H1 (cell line): ENCODE data around the gene KIF26B. TPM values are rescaled to one million over a fixed set of nuclear protein-coding genes. Genes with fewer than 3 reads are reported as not detected.

ENCODE experiments used
- CTCF ChIA-PET: fragments of 300-600 bp; sonication (Branson Sonifier 250); formaldehyde crosslinking; loops from one replicate; lab custom pipeline; 2021; ENCODE audit not compliant: partially characterized antibody; lab: Charles Lee
- POLR2A ChIA-PET: fragments of 300-600 bp; sonication (Branson Sonifier 250); formaldehyde crosslinking; loops from one replicate; lab custom pipeline; 2021; ENCODE audit warnings: inconsistent platforms; ENCODE audit not compliant: partially characterized antibody; lab: Charles Lee
- DNase-seq, 2 experiments: peaks; one replicate each; pipeline versions ENCODE4 v3.0.0 to v3.0.0-alpha.2; 2010 to 2022; ENCODE audit warnings: low spot score in 2 of 2, low read depth in 1 of 2, mixed read lengths in 1 of 2
- FAIRE-seq: peaks from 2 replicates; lab custom pipeline; 2011; peaks lifted over from hg19 to GRCh38; lab: Jason Lieb, UNC
- H2AFZ ChIP-seq: 2 replicates; pipeline ENCODE4 v1.8.1; 2012; ENCODE audit warnings: low read length, inconsistent platforms
- H2AK5ac ChIP-seq: 2 replicates; pipeline ENCODE4 v1.6.1; 2013; ENCODE audit warnings: low read depth, low read length
- H2BK120ac ChIP-seq: replicated peaks from 2 replicates; pipeline ENCODE3; 2013; ENCODE audit warnings: low read depth, low read length, inconsistent platforms
- H2BK12ac ChIP-seq: 2 replicates; pipeline ENCODE4 v1.6.1; 2013; ENCODE audit warnings: low read depth, low read length
- H2BK15ac ChIP-seq: 2 replicates; pipeline ENCODE4 v1.6.1; 2013; ENCODE audit warnings: low read length
- H2BK20ac ChIP-seq: 2 replicates; pipeline ENCODE4 v1.6.1; 2013; ENCODE audit warnings: low read length
- H2BK5ac ChIP-seq: 2 replicates; pipeline ENCODE4 v1.6.1; 2013; ENCODE audit warnings: low read depth, low read length
- H3K14ac ChIP-seq: 2 replicates; pipeline ENCODE4 v1.6.1; 2013; ENCODE audit warnings: inconsistent platforms; ENCODE audit not compliant: insufficient read length
- H3K18ac ChIP-seq: 2 replicates; pipeline ENCODE4 v1.6.1; 2013; ENCODE audit warnings: low read length; ENCODE audit errors: extremely low read depth
- H3K23ac ChIP-seq: 2 replicates; pipeline ENCODE4 v1.6.1; 2013; ENCODE audit warnings: inconsistent platforms; ENCODE audit not compliant: insufficient read length
- H3K23me2 ChIP-seq: 2 replicates; pipeline ENCODE4 v1.6.1; 2013; ENCODE audit warnings: low read depth, low read length
- H3K27ac ChIP-seq: 2 replicates; pipeline ENCODE4 v1.6.1; 2011; ENCODE audit warnings: low read depth, low read length, inconsistent platforms
- H3K27me3 ChIP-seq, 4 experiments: replicated peaks in 1 of 4; 1 replicate in 1 of 4; 2 replicates in 3 of 4; pipeline versions ENCODE4 v1.6.1 to v1.8.1; 2011 to 2013; ENCODE audit warnings: low read length in 3 of 4, mild to moderate bottlenecking in 3 of 4, inconsistent platforms in 2 of 4, mixed read lengths in 2 of 4, moderate library complexity in 1 of 4; ENCODE audit not compliant: control insufficient read depth in 3 of 4, insufficient read depth in 3 of 4; ENCODE audit errors: extremely low read depth in 1 of 4
- H3K36me3 ChIP-seq, 4 experiments: 2 replicates each; pipeline versions ENCODE4 v1.6.1 to v1.8.1; 2011 to 2013; ENCODE audit warnings: mild to moderate bottlenecking in 4 of 4, low read length in 3 of 4, moderate library complexity in 2 of 4, control low read depth in 1 of 4, inconsistent platforms in 1 of 4; ENCODE audit not compliant: insufficient read depth in 4 of 4, control insufficient read depth in 2 of 4
- H3K4ac ChIP-seq: replicated peaks from 2 replicates; pipeline ENCODE3; 2013; ENCODE audit warnings: low read length, low read depth, mixed read lengths, inconsistent platforms; ENCODE audit not compliant: insufficient read length
- H3K4me1 ChIP-seq, 4 experiments: replicated peaks in 1 of 4; 1 replicate in 1 of 4; 2 replicates in 3 of 4; pipeline versions ENCODE4 v1.6.1 to v1.8.1; 2011 to 2013; ENCODE audit warnings: low read length in 3 of 4, inconsistent platforms in 2 of 4, mixed read lengths in 1 of 4; ENCODE audit not compliant: insufficient read depth in 4 of 4, control insufficient read depth in 3 of 4
- H3K4me2 ChIP-seq, 2 experiments: 2 replicates each; pipeline versions ENCODE4 v1.6.1 to v1.8.1; 2011 to 2013; ENCODE audit warnings: low read depth in 2 of 2, low read length in 2 of 2, control low read depth in 1 of 2, inconsistent platforms in 1 of 2, mild to moderate bottlenecking in 1 of 2; ENCODE audit not compliant: insufficient read depth in 1 of 2
- H3K4me3 ChIP-seq, 4 experiments: fragments of 200-600, 300-600 bp in 1 of 4; sonication (generic), shearing (Covaris generic), sonication (Bioruptor Twin) in 1 of 4; 2 replicates each; pipeline versions ENCODE4 v1.5.1 to v1.8.1; 2011 to 2016; ENCODE audit warnings: low read length in 4 of 4, low read depth in 3 of 4, control low read depth in 2 of 4, inconsistent platforms in 2 of 4, mild to moderate bottlenecking in 2 of 4, mixed read lengths in 1 of 4, moderate library complexity in 1 of 4; ENCODE audit not compliant: insufficient read depth in 2 of 4; ENCODE audit errors: extremely low read depth in 1 of 4
- H3K56ac ChIP-seq: replicated peaks from 2 replicates; pipeline ENCODE3; 2013; ENCODE audit warnings: low read depth, mild to moderate bottlenecking, mixed read lengths, low read length, inconsistent platforms; ENCODE audit not compliant: insufficient read length
- H3K79me1 ChIP-seq: 2 replicates; pipeline ENCODE4 v1.6.1; 2013; ENCODE audit warnings: low read depth, low read length, control low read depth
- H3K79me2 ChIP-seq, 2 experiments: 2 replicates each; pipeline versions ENCODE4 v1.6.1 to v1.8.1; 2012 to 2013; ENCODE audit warnings: low read length in 2 of 2, mild to moderate bottlenecking in 2 of 2, inconsistent platforms in 1 of 2; ENCODE audit not compliant: insufficient read depth in 2 of 2, control insufficient read depth in 1 of 2
- H3K9ac ChIP-seq, 4 experiments: replicated peaks in 1 of 4; 1 replicate in 1 of 4; 2 replicates in 3 of 4; pipeline versions ENCODE4 v1.6.1 to v1.8.1; 2011 to 2013; ENCODE audit warnings: low read depth in 3 of 4, low read length in 3 of 4, control low read depth in 2 of 4, mild to moderate bottlenecking in 2 of 4, moderate library complexity in 2 of 4, inconsistent platforms in 1 of 4; ENCODE audit errors: extremely low read depth in 1 of 4
- H3K9me3 ChIP-seq, 2 experiments: 2 replicates each; pipeline versions ENCODE4 v1.6.1 to v1.8.1; 2012 to 2013; ENCODE audit warnings: mild to moderate bottlenecking in 2 of 2, moderate library complexity in 2 of 2, control low read depth in 1 of 2, inconsistent platforms in 1 of 2, low read depth in 1 of 2, low read length in 1 of 2, mixed read lengths in 1 of 2; ENCODE audit not compliant: insufficient read depth in 2 of 2
- H4K20me1 ChIP-seq, 2 experiments: replicated peaks in 1 of 2; 2 replicates each; pipeline versions ENCODE3 to v1.8.1; 2011 to 2013; ENCODE audit warnings: inconsistent platforms in 2 of 2, low read length in 2 of 2, mild to moderate bottlenecking in 1 of 2; ENCODE audit not compliant: insufficient read depth in 2 of 2, control insufficient read depth in 1 of 2
- H4K5ac ChIP-seq: 2 replicates; pipeline ENCODE4 v1.6.1; 2013; ENCODE audit warnings: low read length, low read depth, mixed read lengths, inconsistent platforms; ENCODE audit not compliant: insufficient read length
- H4K8ac ChIP-seq: 2 replicates; pipeline ENCODE4 v1.8.0; 2013; ENCODE audit warnings: mild to moderate bottlenecking, moderate library complexity, low read length, inconsistent platforms; ENCODE audit not compliant: insufficient read depth; ENCODE audit errors: extremely low read depth
- H4K91ac ChIP-seq: replicated peaks from 2 replicates; pipeline ENCODE3; 2013; ENCODE audit warnings: low read length, mixed read lengths, inconsistent platforms; ENCODE audit not compliant: insufficient read length
- BACH1 ChIP-seq: IDR thresholded peaks from 2 replicates; pipeline ENCODE4 v1.6.1; 2012; ENCODE audit warnings: low read length, improper control_type of control experiment
- BRCA1 ChIP-seq: IDR thresholded peaks from 2 replicates; pipeline ENCODE4 v1.6.1; 2012; ENCODE audit warnings: low read depth, low read length, improper control_type of control experiment
- CEBPB ChIP-seq: IDR thresholded peaks from 2 replicates; pipeline ENCODE4 v1.6.1; 2012; ENCODE audit warnings: low read depth, low read length
- CHD1 ChIP-seq: IDR thresholded peaks from 2 replicates; pipeline ENCODE4 v1.6.1; 2012; ENCODE audit warnings: low read depth, low read length, improper control_type of control experiment
- EZH2 ChIP-seq: fragments of 200-600 bp; sonication (generic); IDR thresholded peaks from 2 replicates; pipeline ENCODE4 v1.7.1; 2012; ENCODE audit warnings: low read depth, mild to moderate bottlenecking, moderate library complexity, low read length, inconsistent platforms; ENCODE audit not compliant: severe bottlenecking
- GTF2F1 ChIP-seq: IDR thresholded peaks from 2 replicates; pipeline ENCODE4 v1.6.1; 2012; ENCODE audit warnings: low read depth, low read length, improper control_type of control experiment, borderline replicate concordance
- HDAC2 ChIP-seq, 2 experiments: fragments of 300-600 bp in 1 of 2; sonication (generic) in 1 of 2; IDR thresholded peaks; 2 replicates each; pipeline ENCODE4 v1.6.1; 2011 to 2012; ENCODE audit warnings: low read depth in 2 of 2, low read length in 2 of 2, mild to moderate bottlenecking in 2 of 2, moderate library complexity in 2 of 2, borderline replicate concordance in 1 of 2, inconsistent platforms in 1 of 2
- KDM5A ChIP-seq: fragments of 200-600 bp; IDR thresholded peaks from 2 replicates; pipeline ENCODE4 v1.7.1; 2012; ENCODE audit warnings: mild to moderate bottlenecking, low read length, inconsistent platforms, mixed read lengths
- MAFK ChIP-seq: IDR thresholded peaks from 2 replicates; pipeline ENCODE4 v1.6.1; 2012; ENCODE audit warnings: low read depth, mild to moderate bottlenecking, improper control_type of control experiment, low read length
- POU5F1 ChIP-seq: IDR thresholded peaks from 2 replicates; pipeline ENCODE4 v1.6.1; 2011; ENCODE audit warnings: low read depth, mild to moderate bottlenecking, low read length, moderate library complexity
- SP2 ChIP-seq: IDR thresholded peaks from 2 replicates; pipeline ENCODE4 v1.6.1; 2012; ENCODE audit warnings: mild to moderate bottlenecking, low read length, inconsistent platforms
- ZNF274 ChIP-seq: IDR thresholded peaks from 2 replicates; pipeline ENCODE4 v1.7.0; 2012; ENCODE audit warnings: low read length, borderline replicate concordance; ENCODE audit errors: extremely low read depth
- WGBS, 2 experiments: shearing (Covaris generic) in 1 of 2; methylation state at CpG; one replicate each; pipeline versions ENCODE4 v1.1.6 to v1.1.7; 2013 to 2015; ENCODE audit warnings: low lambda C conversion rate in 2 of 2, mixed read lengths in 2 of 2, inconsistent platforms in 1 of 2, low coverage in 1 of 2, missing lambda C conversion rate in 1 of 2; ENCODE audit not compliant: insufficient replicate concordance in 2 of 2, insufficient coverage in 1 of 2, insufficient read length in 1 of 2; ENCODE audit errors: extremely low coverage in 1 of 2, missing lambda C conversion rate in 1 of 2; 5-methylcytosine and 5-hydroxymethylcytosine counted together
- polyA plus RNA-seq, 7 experiments: library from polyadenylated mRNA; depleted of rRNA in 3 of 7; stranded (reverse) in 5 of 7; unstranded in 2 of 7; fragments of >200 nt in 5 of 7; fragments of 200-250 nt in 2 of 7; gene quantifications; 1 replicate in 5 of 7; 2 replicates in 1 of 7; 4 replicates in 1 of 7; pipeline versions ENCODE4 v1.2.1 to v1.2.3, GENCODE V29; 2011 to 2013; ENCODE audit warnings: missing spikeins in 2 of 7, mixed read lengths in 2 of 7
- total RNA-seq: library from RNA; stranded (reverse); fragmentation: NEBNext Ultra II Directional; extraction: Animal tissue kit (Norgen Biotek cat#: 25700); gene quantifications from 2 replicates; pipeline ENCODE4 v1.2.1, GENCODE V29; 2021
- TF ChIP-seq, protein P1 (sequence below): IDR thresholded peaks from 2 replicates; pipeline ENCODE4 v1.6.1; 2012; ENCODE audit warnings: low read length, inconsistent platforms

Gene KIF26B
- total and polyA plus RNA-seq, 2 of the 8 experiments (the other 6 are each of a cell fraction or from before 2014, with no cell fraction given): 0.06 to 0.28 TPM

DNA sequence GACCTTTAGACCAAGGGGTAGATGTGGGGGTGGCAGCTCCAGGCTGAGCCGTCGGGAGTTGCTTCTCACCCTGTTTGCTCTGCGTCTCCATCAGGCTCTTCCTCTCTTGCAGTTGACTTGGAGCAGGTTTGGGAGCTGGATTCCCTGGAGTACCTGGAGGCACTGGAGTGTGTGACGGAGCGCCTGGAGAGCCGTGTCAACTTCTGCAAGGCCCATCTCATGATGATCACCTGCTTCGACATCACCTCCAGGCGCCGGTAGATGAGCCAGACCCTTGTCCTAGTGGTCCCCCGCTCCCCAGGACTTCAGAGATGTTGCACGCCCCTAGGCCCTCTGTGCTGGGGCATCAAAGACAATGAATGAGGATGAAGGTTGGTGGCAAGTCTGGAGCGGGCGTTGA, 547.6 kb downstream of the KIF26B start:
- Histone ChIP-seq H3K79me2 (no peaks in the 10 kb centered on the region), H3K14ac (no peak overlapping the region), H3K23ac (no peak overlapping the region), H4K91ac (no peak overlapping the region), H3K27me3 (no peaks in the 10 kb centered on the region), H3K4me3 (no peak overlapping the region), H3K9ac (no peak overlapping the region), H3K4ac (no peak overlapping the region), H2BK20ac (no peak overlapping the region), H3K36me3 (no peaks in the 10 kb centered on the region), H3K23me2 (no peaks in the 10 kb centered on the region), H3K9me3 (no peaks in the 10 kb centered on the region), H2BK5ac (no peak overlapping the region), H2AK5ac (no peak overlapping the region), H3K79me1 (no peaks in the 10 kb centered on the region), H3K56ac (no peak overlapping the region), H2AFZ (no peak overlapping the region), H3K4me2 (no peak overlapping the region), H2BK15ac (no peak overlapping the region), H4K20me1 (no peaks in the 10 kb centered on the region), H3K18ac (no peak overlapping the region), H2BK120ac (no peak overlapping the region), H4K8ac (no peak overlapping the region), H2BK12ac (no peak overlapping the region), H3K4me1 (peaks cover 0 to 4% (median under 1%) of the 10 kb centered on the region in 4 experiments; a peak in 2 of 7 replicates), H3K27ac (no peak overlapping the region), H4K5ac (no peak overlapping the region)
- FAIRE-seq: no peak
- DNase-seq: no peak
- WGBS, 2 experiments: 98% methylated on average over 13 of the region's 13 CpGs; no CpG with 5 or more reads in 1 of the 2 experiments
- ChIA-PET POLR2A (no interaction called here), CTCF (interaction anchor here (0.5 to 1.1 kb wide), 4 partner anchors 14 to 284 kb away, joined by 3 read pairs; no protein-coding TSS in a partner anchor)
- TF ChIP-seq BACH1 (no peak), ZNF274 (no peak), HDAC2 (IDR thresholded peaks at IDR 0.05; ENCODE audit: borderline replicate concordance in 1 of 2, low read depth in 2 of 2, low read length in 2 of 2) (no peak), MAFK (no peak), CHD1 (no peak), GTF2F1 (no peak), SP2 (no peak), BRCA1 (no peak), POU5F1 (no peak), EZH2 (no peak), CEBPB (no peak), KDM5A (no peak)
- TF ChIP-seq, protein P1, sequence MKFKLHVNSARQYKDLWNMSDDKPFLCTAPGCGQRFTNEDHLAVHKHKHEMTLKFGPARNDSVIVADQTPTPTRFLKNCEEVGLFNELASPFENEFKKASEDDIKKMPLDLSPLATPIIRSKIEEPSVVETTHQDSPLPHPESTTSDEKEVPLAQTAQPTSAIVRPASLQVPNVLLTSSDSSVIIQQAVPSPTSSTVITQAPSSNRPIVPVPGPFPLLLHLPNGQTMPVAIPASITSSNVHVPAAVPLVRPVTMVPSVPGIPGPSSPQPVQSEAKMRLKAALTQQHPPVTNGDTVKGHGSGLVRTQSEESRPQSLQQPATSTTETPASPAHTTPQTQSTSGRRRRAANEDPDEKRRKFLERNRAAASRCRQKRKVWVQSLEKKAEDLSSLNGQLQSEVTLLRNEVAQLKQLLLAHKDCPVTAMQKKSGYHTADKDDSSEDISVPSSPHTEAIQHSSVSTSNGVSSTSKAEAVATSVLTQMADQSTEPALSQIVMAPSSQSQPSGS: no peak
